ENCODE data around the gene OR4F15. TPM values are rescaled to one million over a fixed set of nuclear protein-coding genes. Genes with fewer than 3 reads are reported as not detected.
"Not testable (repeated sequence)": the region's sequence is repeated elsewhere in the genome, so short reads cannot be mapped to it uniquely, and the experiment has no call there.

OR4F15 gene
- total RNA-seq, result not detected

- H3K9me3 ChIP-seq, result no peaks in the 10 kb centered on the region
- no peak within 1 kb of the TSS for H3K27ac ChIP-seq
- intact Hi-C loops (cut with DNase I; ENCODE audit: low total_unique reads), result no loop called here
- TF ChIP-seq POLR2A (IDR thresholded peaks at IDR 0.05) (no peak), CTCF (IDR thresholded peaks at IDR 0.05) (no peak)
- DNase-seq, result no peak
- no peak within 1 kb of the TSS for H3K4me3 ChIP-seq
- no peaks in the 10 kb centered on the region for H3K4me1 ChIP-seq
- no peaks in the 10 kb centered on the region for H3K36me3 ChIP-seq
- no peaks in the 10 kb centered on the region for H3K27me3 ChIP-seq
These were observed at the start of gene OR4F15 for GRCh38 chr15:101811902-101812301. Gene OR4F15, plus strand, starts transcription at chr15:101812202. Its CDS starts 5,985 bp downstream, at chr15:101818187.

- H3K27me3 ChIP-seq; DNase-seq; H3K9me3 ChIP-seq; H3K36me3 ChIP-seq; H3K4me3 ChIP-seq; H3K27ac ChIP-seq; intact Hi-C loops (cut with DNase I; ENCODE audit: low total_unique reads); H3K4me1 ChIP-seq: not testable (repeated sequence)
These were observed 47.2 kb upstream of the OR4F15 start for GRCh38 chr15:101764669-101765339.

GRCh38 chr15:101765340-101765671 is 46.7 kb upstream of the OR4F15 start:
- H3K4me3 ChIP-seq; H3K36me3 ChIP-seq; H3K9me3 ChIP-seq; DNase-seq; intact Hi-C loops (cut with DNase I; ENCODE audit: low total_unique reads); H3K4me1 ChIP-seq; H3K27ac ChIP-seq; H3K27me3 ChIP-seq: not testable (repeated sequence)

GRCh38 chr15:101765772-101766456 is 46.1 kb upstream of the OR4F15 start:
- no peaks in the 10 kb centered on the region for H3K9me3 ChIP-seq
- no peak overlapping the region for H3K4me3 ChIP-seq
- TF ChIP-seq CTCF (IDR thresholded peaks at IDR 0.05) (no peak), POLR2A (IDR thresholded peaks at IDR 0.05) (no peak)
- no peaks in the 10 kb centered on the region for H3K36me3 ChIP-seq
- no peaks in the 10 kb centered on the region for H3K27me3 ChIP-seq
- H3K27ac ChIP-seq, result no peak overlapping the region
- DNase-seq, result no peak
- no peaks in the 10 kb centered on the region for H3K4me1 ChIP-seq
- intact Hi-C loops (cut with DNase I; ENCODE audit: low total_unique reads), result no loop called here

- H3K4me3 ChIP-seq; H3K9me3 ChIP-seq; H3K27me3 ChIP-seq; H3K36me3 ChIP-seq; intact Hi-C loops (cut with DNase I; ENCODE audit: low total_unique reads); DNase-seq; H3K4me1 ChIP-seq; H3K27ac ChIP-seq: not testable (repeated sequence)
These were observed 44.8 kb upstream of the OR4F15 start for GRCh38 chr15:101767083-101767640.

GRCh38 chr15:101772921-101773320 is 39.1 kb upstream of the OR4F15 start:
- no peak for DNase-seq
- TF ChIP-seq CTCF (IDR thresholded peaks at IDR 0.05) (no peak), POLR2A (IDR thresholded peaks at IDR 0.05) (no peak)
- no peak overlapping the region for H3K27ac ChIP-seq
- no peaks in the 10 kb centered on the region for H3K27me3 ChIP-seq
- H3K4me1 ChIP-seq, result no peaks in the 10 kb centered on the region
- H3K4me3 ChIP-seq, result no peak overlapping the region
- intact Hi-C loops (cut with DNase I; ENCODE audit: low total_unique reads), result no loop called here
- no peaks in the 10 kb centered on the region for H3K36me3 ChIP-seq
- H3K9me3 ChIP-seq, result no peaks in the 10 kb centered on the region
